IPS-18c (cell line): ENCODE data around the gene SPECC1.
"Not testable (repeated sequence)": the region's sequence is repeated elsewhere in the genome, so short reads cannot be mapped to it uniquely, and the experiment has no call there.

Source experiments
- H3K4me3 ChIP-seq: 2 replicates; pipeline ENCODE4 v1.7.0; 2013; ENCODE audit warnings: low read depth, mild to moderate bottlenecking, low read length, moderate library complexity; ENCODE audit not compliant: insufficient read depth
- H3K9me3 ChIP-seq: one replicate; pipeline ENCODE4 v1.6.1; 2013; ENCODE audit warnings: mild to moderate bottlenecking, low read length, moderate library complexity; ENCODE audit not compliant: control insufficient read depth, insufficient read depth

The SPECC1 gene

GRCh38 chr17:20009302-20010098 is at the start of gene SPECC1:
TSS of gene SPECC1 (plus strand) at chr17:20009359. CDS start at chr17:20096652, 87,293 bp downstream.
- H3K4me3 ChIP-seq: peak within 1 kb of the TSS; percentile 72

GRCh38 chr17:19962954-19963353 is 46.2 kb upstream of the SPECC1 start:
- H3K4me3 ChIP-seq: not testable (repeated sequence)

More at GRCh38 chr17:20009302-20010098, at the start of gene SPECC1:
- H3K9me3 ChIP-seq: no peaks in the 10 kb centered on the region

GRCh38 chr17:19973156-19973555 is 36.0 kb upstream of the SPECC1 start:
- Histone ChIP-seq H3K4me3 (no peak overlapping the region), H3K9me3 (peaks cover 2% of the 10 kb centered on the region)

More at GRCh38 chr17:19962954-19963353, 46.2 kb upstream of the SPECC1 start:
- not testable (repeated sequence) for H3K9me3 ChIP-seq

- Histone ChIP-seq H3K9me3 (peaks cover 2% of the 10 kb centered on the region), H3K4me3 (no peak overlapping the region)
Observed at GRCh38 chr17:19975601-19976000, 33.6 kb upstream of the SPECC1 start.

- Histone ChIP-seq H3K4me3 (peak within 1 kb of the TSS; percentile 93), H3K9me3 (peaks cover 2% of the 10 kb centered on the region)
Observed at GRCh38 chr17:19977293-19978208, 31.6 kb upstream of the SPECC1 start, which contains the start of gene AKAP10. TSS of gene AKAP10 (minus strand) at chr17:19977828. CDS start at chr17:19977679, 149 bp downstream.

GRCh38 chr17:19978209-19978802 is 30.9 kb upstream of the SPECC1 start:
- H3K9me3 ChIP-seq: peaks cover 2% of the 10 kb centered on the region
- H3K4me3 ChIP-seq: peak overlapping the region; percentile 93

- Histone ChIP-seq H3K4me3 (peak overlapping the region; percentile 93; the same call in 1 of the 2 replicates), H3K9me3 (peaks cover 2% of the 10 kb centered on the region)
Observed at GRCh38 chr17:19978805-19979211, 30.4 kb upstream of the SPECC1 start.

GRCh38 chr17:19979917-19980770 is 29.0 kb upstream of the SPECC1 start:
- no peak overlapping the region for H3K4me3 ChIP-seq
- H3K9me3 ChIP-seq: peaks cover 2% of the 10 kb centered on the region

- Histone ChIP-seq H3K4me3 (no peak overlapping the region), H3K9me3 (no peaks in the 10 kb centered on the region)
Observed at GRCh38 chr17:19986941-19987861, 22.0 kb upstream of the SPECC1 start.

- H3K4me3 ChIP-seq: no peak overlapping the region
- no peaks in the 10 kb centered on the region for H3K9me3 ChIP-seq
Observed at GRCh38 chr17:19987897-19988296, 21.3 kb upstream of the SPECC1 start.

- no peak overlapping the region for H3K4me3 ChIP-seq
Observed at GRCh38 chr17:19991252-19991885, 17.8 kb upstream of the SPECC1 start.

GRCh38 chr17:19992803-19993713 is 16.1 kb upstream of the SPECC1 start:
- no peaks in the 10 kb centered on the region for H3K9me3 ChIP-seq
- no peak overlapping the region for H3K4me3 ChIP-seq

More at GRCh38 chr17:19991252-19991885, 17.8 kb upstream of the SPECC1 start:
- no peaks in the 10 kb centered on the region for H3K9me3 ChIP-seq

- no peaks in the 10 kb centered on the region for H3K9me3 ChIP-seq
- no peak overlapping the region for H3K4me3 ChIP-seq
Observed at GRCh38 chr17:19996086-19996485, 13.1 kb upstream of the SPECC1 start.

GRCh38 chr17:19996502-19996901 is 12.7 kb upstream of the SPECC1 start:
- no peak overlapping the region for H3K4me3 ChIP-seq
- H3K9me3 ChIP-seq: no peaks in the 10 kb centered on the region
